B cell (primary cell): Measurements from ENCODE around the gene SEMA4D. TPM values are rescaled to one million over a fixed set of nuclear protein-coding genes. Genes with fewer than 3 reads are reported as not detected.

ENCODE experiments used
- ATAC-seq: fragments of 200-7000 bp; cut with Tn5 transposase; one replicate; pipeline ENCODE4 v1.10.0; 2021; ENCODE audit warnings: low read depth, mild to moderate bottlenecking, moderate number of reproducible peaks, moderate library complexity
- CTCF ChIA-PET: fragments of 350-600 bp; sonication (Branson Sonifier 250); formaldehyde crosslinking; loops from one replicate; lab custom pipeline; 2021; ENCODE audit warnings: antibody characterized with exemption, inconsistent platforms; lab: Charles Lee
- POLR2A ChIA-PET: fragments of 350-600 bp; sonication (Branson Sonifier 250); formaldehyde crosslinking; loops from one replicate; lab custom pipeline; 2021; ENCODE audit warnings: antibody characterized with exemption; lab: Charles Lee
- DNase-seq: peaks from one replicate; pipeline ENCODE4 v3.0.0; 2013
- H2AFZ ChIP-seq: 2 replicates; pipeline ENCODE4 v1.6.1; 2012; ENCODE audit warnings: mild to moderate bottlenecking, low read depth, low read length; ENCODE audit not compliant: insufficient read depth, poor library complexity, severe bottlenecking
- H3K27ac ChIP-seq, 2 donors: 1 replicate in 1 of 2; 2 replicates in 1 of 2; pipeline ENCODE4 v1.5.1; 2012 to 2013; ENCODE audit warnings: low read length in 2 of 2, mild to moderate bottlenecking in 2 of 2, moderate library complexity in 1 of 2
- H3K27me3 ChIP-seq, 4 experiments: fragments of 200-600 bp in 1 of 4; sonication (generic) in 1 of 4; replicated peaks in 1 of 4; 1 replicate in 2 of 4; 2 replicates in 2 of 4; pipeline versions ENCODE4 v1.6.1 to v1.7.0; 2013 to 2016; ENCODE audit warnings: low read length in 3 of 4, mild to moderate bottlenecking in 2 of 4, mixed read lengths in 1 of 4, moderate library complexity in 1 of 4; ENCODE audit not compliant: insufficient read depth in 4 of 4, control insufficient read depth in 3 of 4; ENCODE audit errors: control extremely low read depth in 1 of 4
- H3K36me3 ChIP-seq, 2 experiments: replicated peaks in 1 of 2; 1 replicate in 1 of 2; 2 replicates in 1 of 2; pipeline versions ENCODE4 v1.6.1 to v1.7.1; 2013; ENCODE audit warnings: low read length in 1 of 2; ENCODE audit not compliant: insufficient read depth in 2 of 2, control insufficient read depth in 1 of 2; ENCODE audit errors: control extremely low read depth in 1 of 2, extremely low read depth in 1 of 2
- H3K4me1 ChIP-seq, 2 donors: fragments of 200-600 bp in 1 of 2; sonication (generic) in 1 of 2; 1 replicate in 1 of 2; 2 replicates in 1 of 2; pipeline versions ENCODE4 v1.5.1 to v1.6.1; 2013 to 2017; ENCODE audit warnings: low read length in 2 of 2; ENCODE audit not compliant: control insufficient read depth in 2 of 2, insufficient read depth in 2 of 2
- H3K4me2 ChIP-seq: replicated peaks from 2 replicates; pipeline ENCODE3; 2012; ENCODE audit warnings: mild to moderate bottlenecking, low read depth, low read length; ENCODE audit not compliant: poor library complexity, severe bottlenecking
- H3K4me3 ChIP-seq, 5 experiments: fragments of 200-600 bp in 1 of 5; sonication (generic) in 1 of 5; 1 replicate in 3 of 5; 2 replicates in 2 of 5; pipeline versions ENCODE4 v1.5.1 to v1.7.0; 2011 to 2016; ENCODE audit warnings: low read length in 4 of 5, mild to moderate bottlenecking in 4 of 5, low read depth in 2 of 5, control low read depth in 1 of 5, moderate library complexity in 1 of 5; ENCODE audit not compliant: insufficient read depth in 1 of 5; ENCODE audit errors: control extremely low read depth in 1 of 5, extremely low read depth in 1 of 5
- H3K79me2 ChIP-seq: fragments of 200-600 bp; sonication (generic); one replicate; pipeline ENCODE4 v1.6.0; 2016; ENCODE audit warnings: low read length; ENCODE audit not compliant: control insufficient read depth, insufficient read depth
- H3K9ac ChIP-seq: fragments of 200-600 bp; sonication (generic); 2 replicates; pipeline ENCODE4 v1.6.1; 2017; ENCODE audit warnings: mild to moderate bottlenecking, low read length, moderate library complexity
- H3K9me3 ChIP-seq, 3 donors: one replicate each; pipeline versions ENCODE4 v1.6.1 to v1.7.1; 2013; ENCODE audit warnings: low read length in 2 of 3; ENCODE audit not compliant: control insufficient read depth in 2 of 3, insufficient read depth in 1 of 3; ENCODE audit errors: control extremely low read depth in 1 of 3
- H4K20me1 ChIP-seq: 2 replicates; pipeline ENCODE4 v1.6.0; 2012; ENCODE audit warnings: mild to moderate bottlenecking, low read length; ENCODE audit not compliant: insufficient read depth, control insufficient read depth, poor library complexity, severe bottlenecking
- H3K27ac Mint-ChIP-seq: one replicate; pipeline ENCODE4 v1.8.0; 2021; ENCODE audit warnings: mixed read lengths
- H3K27me3 Mint-ChIP-seq: one replicate; pipeline ENCODE4 v1.8.0; 2021; ENCODE audit warnings: mixed read lengths
- H3K4me1 Mint-ChIP-seq: one replicate; pipeline ENCODE4 v1.8.0; 2021; ENCODE audit warnings: mixed read lengths
- H3K4me3 Mint-ChIP-seq: one replicate; pipeline ENCODE4 v1.8.0; 2021; ENCODE audit warnings: mixed read lengths
- H3K9me3 Mint-ChIP-seq: one replicate; pipeline ENCODE4 v1.8.0; 2022; ENCODE audit warnings: mixed read lengths; ENCODE audit not compliant: insufficient read depth
- EZH2 ChIP-seq: IDR thresholded peaks from 2 replicates; pipeline ENCODE4 v1.6.1; 2012; ENCODE audit warnings: borderline replicate concordance, low read depth, mild to moderate bottlenecking, moderate library complexity, low read length; ENCODE audit not compliant: insufficient read depth, poor library complexity, severe bottlenecking
- WGBS: methylation state at CpG from one replicate; pipeline ENCODE4 v1.1.5; 2013; ENCODE audit warnings: missing lambda C conversion rate; ENCODE audit not compliant: insufficient coverage; 5-methylcytosine and 5-hydroxymethylcytosine counted together
- intact Hi-C: fragments of 100-400 bp; cut with micrococcal nuclease; formaldehyde crosslinking; loops from one replicate; pipeline ENCODE4 v1.10.0; 2022
- polyA plus RNA-seq: library from polyadenylated mRNA; depleted of rRNA; stranded (reverse); fragments of >200 nt; gene quantifications from 2 replicates; pipeline ENCODE4 v1.2.3, GENCODE V29; 2012
- total RNA-seq, 2 donors: library from RNA; stranded (reverse); fragments of 120-200 nt in 1 of 2; gene quantifications; 1 replicate in 1 of 2; 2 replicates in 1 of 2; pipeline versions ENCODE4 v1.2.3 to v1.2.4, GENCODE V29; 2013 to 2022
- TF ChIP-seq, protein P1 (sequence below): fragments of 200-600 bp; IDR thresholded peaks from one replicate; pipeline ENCODE4 v1.8.0; 2022; ENCODE audit warnings: antibody characterized with exemption, mild to moderate bottlenecking

Gene SEMA4D
- total and polyA plus RNA-seq, 2 donors (not counting 1 experiment from before 2014, with no cell fraction given): 53.6 to 231 TPM

DNA sequence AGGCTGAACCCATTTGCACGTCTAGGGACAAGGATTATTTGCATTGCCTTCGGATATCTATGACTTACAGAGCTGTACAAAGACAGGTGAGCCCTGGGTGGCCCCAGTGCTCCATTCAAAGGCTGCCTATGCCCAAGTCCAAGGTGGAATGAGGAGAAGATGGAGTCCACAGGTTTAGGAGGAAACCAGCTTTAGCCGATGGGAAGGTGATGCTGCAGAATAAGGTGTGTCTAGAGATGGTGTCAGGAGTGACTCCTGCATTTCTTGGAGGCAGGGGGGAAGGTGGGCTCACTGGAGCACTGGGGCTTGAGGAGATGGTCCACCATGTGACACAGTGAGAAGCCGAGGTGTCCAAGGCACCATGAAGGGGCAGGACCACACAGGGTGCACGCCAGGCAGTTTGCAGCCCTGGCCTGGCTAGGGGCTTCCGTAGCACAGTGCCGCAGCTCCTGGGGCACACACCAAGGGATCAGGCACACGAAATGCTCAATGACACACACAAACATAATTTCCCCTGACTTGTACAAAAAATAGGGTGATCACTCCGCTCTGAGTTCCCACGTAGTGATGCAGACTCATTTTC, 32.1 kb downstream of the SEMA4D start:
- TF ChIP-seq EZH2: no peak
- TF ChIP-seq, protein P1, sequence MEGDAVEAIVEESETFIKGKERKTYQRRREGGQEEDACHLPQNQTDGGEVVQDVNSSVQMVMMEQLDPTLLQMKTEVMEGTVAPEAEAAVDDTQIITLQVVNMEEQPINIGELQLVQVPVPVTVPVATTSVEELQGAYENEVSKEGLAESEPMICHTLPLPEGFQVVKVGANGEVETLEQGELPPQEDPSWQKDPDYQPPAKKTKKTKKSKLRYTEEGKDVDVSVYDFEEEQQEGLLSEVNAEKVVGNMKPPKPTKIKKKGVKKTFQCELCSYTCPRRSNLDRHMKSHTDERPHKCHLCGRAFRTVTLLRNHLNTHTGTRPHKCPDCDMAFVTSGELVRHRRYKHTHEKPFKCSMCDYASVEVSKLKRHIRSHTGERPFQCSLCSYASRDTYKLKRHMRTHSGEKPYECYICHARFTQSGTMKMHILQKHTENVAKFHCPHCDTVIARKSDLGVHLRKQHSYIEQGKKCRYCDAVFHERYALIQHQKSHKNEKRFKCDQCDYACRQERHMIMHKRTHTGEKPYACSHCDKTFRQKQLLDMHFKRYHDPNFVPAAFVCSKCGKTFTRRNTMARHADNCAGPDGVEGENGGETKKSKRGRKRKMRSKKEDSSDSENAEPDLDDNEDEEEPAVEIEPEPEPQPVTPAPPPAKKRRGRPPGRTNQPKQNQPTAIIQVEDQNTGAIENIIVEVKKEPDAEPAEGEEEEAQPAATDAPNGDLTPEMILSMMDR: no peak
- H4K20me1 ChIP-seq: peaks cover 42% of the 10 kb centered on the region
- H3K27ac ChIP-seq: peak overlapping the region; percentile 57 to 78

GRCh38 chr9:89465001-89465451, 32.9 kb downstream of the SEMA4D start:
- Mint-ChIP-seq H3K4me1 (peaks cover 90% of the 10 kb centered on the region), H3K27ac (peak overlapping the region; percentile 78), H3K9me3 (no peaks in the 10 kb centered on the region), H3K4me3 (peak overlapping the region; percentile 76), H3K27me3 (no peaks in the 10 kb centered on the region)
- H3K9ac ChIP-seq: peak overlapping the region; percentile 42
- peak overlapping the region; percentile 73 for H3K4me2 ChIP-seq
- no peak overlapping the region for H3K4me3 ChIP-seq
- POLR2A ChIA-PET: interaction anchor here (1.4 kb wide), 1 partner anchor 28 kb away, joined by 3 read pairs; no protein-coding TSS in a partner anchor
- H3K79me2 ChIP-seq: peaks cover 99% of the 10 kb centered on the region
- peaks cover 72 to 76% of the 10 kb centered on the region in 2 donors for H3K4me1 ChIP-seq
- no peaks in the 10 kb centered on the region for H3K9me3 ChIP-seq
- peak overlapping the region in 1 of 2 donors; percentile 78 for H3K27ac ChIP-seq
- peaks cover 2 to 12% of the 10 kb centered on the region in 2 experiments for H3K36me3 ChIP-seq
- DNase-seq: no peak
- intact Hi-C loops: loop anchor here (2.0 kb wide), 1 partner anchor 34 kb away; the partner anchor contains the start of gene SEMA4D
- ATAC-seq: no peak
- no peak overlapping the region for H2AFZ ChIP-seq
- H3K27me3 ChIP-seq: no peaks in the 10 kb centered on the region
- TF ChIP-seq EZH2: no peak
- TF ChIP-seq, protein P1: no peak
- CTCF ChIA-PET: interaction anchor here (1.0 to 2.4 kb wide), 3 partner anchors 19 to 84 kb away, joined by 4 to 16 read pairs (median 5); no protein-coding TSS in a partner anchor
- 85% methylated on average over 7 of the region's 7 CpGs for WGBS
- peaks cover 48% of the 10 kb centered on the region for H4K20me1 ChIP-seq

More for the DNA sequence above, 32.1 kb downstream of the SEMA4D start:
- Histone ChIP-seq H3K9me3 (no peaks in the 10 kb centered on the region), H3K4me2 (peak overlapping the region; percentile 63), H3K4me3 (no peak overlapping the region), H3K4me1 (peaks cover 79 to 82% of the 10 kb centered on the region in 2 donors), H3K9ac (no peak overlapping the region), H3K79me2 (peaks cover 99% of the 10 kb centered on the region), H3K36me3 (peaks cover 2 to 8% of the 10 kb centered on the region in 2 experiments), H3K27me3 (no peaks in the 10 kb centered on the region), H2AFZ (no peak overlapping the region)
- peak overlapping the region; percentile 94 for H3K27ac Mint-ChIP-seq
- ATAC-seq (no peak), DNase-seq (no peak)
- H3K4me1 Mint-ChIP-seq: peaks cover 90% of the 10 kb centered on the region
- intact Hi-C loops: loop anchor here (2.0 kb wide), 1 partner anchor 33 kb away; the partner anchor contains the start of gene SEMA4D
- H3K27me3 Mint-ChIP-seq: no peaks in the 10 kb centered on the region
- 87% methylated on average over 10 of the region's 10 CpGs for WGBS
- ChIA-PET POLR2A (interaction anchor here (0.7 to 1.4 kb wide), 2 partner anchors 19 to 29 kb away, joined by 3 read pairs; no protein-coding TSS in a partner anchor), CTCF (interaction anchor here (1.0 to 2.4 kb wide), 2 partner anchors 25 to 83 kb away, joined by 4 to 16 read pairs; no protein-coding TSS in a partner anchor)
- no peaks in the 10 kb centered on the region for H3K9me3 Mint-ChIP-seq
- H3K4me3 Mint-ChIP-seq: peak overlapping the region; percentile 81
